SHP77 treated with DMSO at 0.1 percent for 48 hours (cell line): ENCODE measurements around the gene PITHD1.
"Not testable (repeated sequence)": the region's sequence is repeated elsewhere in the genome, so short reads cannot be mapped to it uniquely, and the experiment has no call there.

Experiments
- DNase-seq: peaks from one replicate; lab custom pipeline; 2025; lab: John Stamatoyannopoulos, UW

Gene PITHD1

DNA sequence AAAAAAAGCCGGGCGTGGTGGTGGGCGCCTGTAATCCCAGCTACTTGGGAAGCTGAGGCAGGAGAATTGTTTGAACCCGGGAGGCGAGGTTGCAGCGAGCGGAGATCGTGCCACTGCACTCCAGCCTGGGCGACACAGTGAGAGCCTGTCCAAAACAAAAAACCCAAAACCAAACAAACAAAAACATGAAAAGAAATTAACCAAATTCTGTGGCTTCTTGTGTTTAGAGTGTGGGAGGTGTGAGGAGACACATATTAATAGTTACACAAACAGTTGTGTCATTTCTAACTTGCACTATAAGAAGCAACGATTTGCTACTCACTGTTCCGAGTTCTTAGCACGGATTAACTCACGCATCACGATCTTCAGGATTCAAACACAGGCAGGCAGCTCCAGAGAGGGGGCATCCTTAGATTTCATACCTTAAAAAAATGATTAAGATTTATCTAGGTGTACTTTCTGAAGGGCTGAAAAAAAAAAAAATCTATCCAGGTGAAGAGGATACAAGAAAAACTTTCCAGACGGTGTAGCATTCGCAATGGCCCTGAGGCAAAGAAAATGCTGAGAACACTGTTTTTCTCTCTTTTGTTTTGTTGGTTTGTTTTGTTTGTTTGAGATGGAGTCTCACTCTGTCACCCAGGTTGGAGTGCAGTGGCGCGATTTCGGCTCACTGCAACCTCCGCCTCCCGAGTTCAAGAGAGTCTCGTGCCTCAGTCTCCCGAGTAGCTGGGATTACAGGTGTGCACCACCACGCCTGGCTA is 47.7 kb downstream of the PITHD1 start:
- no peak for DNase-seq

GRCh38 chr1:23826590-23826989 is 48.4 kb downstream of the PITHD1 start:
- DNase-seq, result not testable (repeated sequence)

- DNase-seq, result no peak
Measured at GRCh38 chr1:23827717-23828116, 49.5 kb downstream of the PITHD1 start.

GRCh38 chr1:23834156-23834555 is 55.9 kb downstream of the PITHD1 start:
- not testable (repeated sequence) for DNase-seq

GRCh38 chr1:23836037-23836436 is 57.8 kb downstream of the PITHD1 start:
- no peak for DNase-seq
